Measurements from ENCODE around the gene RIMBP2.

The RIMBP2 gene

DNA sequence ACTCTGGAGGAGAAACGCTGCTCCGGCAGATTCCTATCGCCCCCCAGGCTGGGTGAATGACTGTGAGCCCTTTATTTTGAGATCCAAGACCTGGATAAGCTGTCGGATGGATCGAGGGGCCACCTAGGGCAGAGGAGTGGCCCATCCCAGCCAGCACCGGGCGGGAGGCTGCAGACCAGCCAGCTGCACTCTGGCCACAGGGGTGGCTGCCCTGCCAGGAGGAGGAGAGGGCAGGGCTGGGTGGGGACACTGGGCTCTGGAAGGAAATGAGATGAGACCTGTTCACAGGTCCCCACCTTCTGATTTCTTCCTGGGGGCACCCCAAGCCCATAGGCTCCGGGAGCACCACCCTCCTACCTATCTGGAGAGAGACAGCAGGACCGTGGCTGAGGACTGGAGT lies 238.4 kb downstream of the RIMBP2 start:
- DNase-seq = no peak

DNA sequence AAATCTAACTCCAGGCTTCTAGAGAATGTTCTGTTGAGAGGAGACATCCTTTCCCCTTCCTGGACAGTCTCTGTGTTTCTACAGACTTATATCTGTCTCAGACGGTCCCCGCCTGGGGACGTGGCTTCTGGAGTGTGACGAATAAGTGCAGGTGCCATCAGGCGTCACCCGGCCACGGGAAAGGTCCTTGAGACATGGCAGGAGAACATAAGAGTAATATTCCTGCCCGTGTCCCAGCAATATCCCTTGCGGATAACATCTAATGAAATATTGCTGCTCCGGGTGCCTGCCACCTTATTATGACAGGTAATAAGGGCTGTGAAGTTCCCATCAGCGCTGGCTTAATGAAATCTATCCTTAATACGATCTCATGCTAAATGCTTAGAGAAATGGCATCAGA lies 238.8 kb downstream of the RIMBP2 start:
- no peak for DNase-seq

DNA sequence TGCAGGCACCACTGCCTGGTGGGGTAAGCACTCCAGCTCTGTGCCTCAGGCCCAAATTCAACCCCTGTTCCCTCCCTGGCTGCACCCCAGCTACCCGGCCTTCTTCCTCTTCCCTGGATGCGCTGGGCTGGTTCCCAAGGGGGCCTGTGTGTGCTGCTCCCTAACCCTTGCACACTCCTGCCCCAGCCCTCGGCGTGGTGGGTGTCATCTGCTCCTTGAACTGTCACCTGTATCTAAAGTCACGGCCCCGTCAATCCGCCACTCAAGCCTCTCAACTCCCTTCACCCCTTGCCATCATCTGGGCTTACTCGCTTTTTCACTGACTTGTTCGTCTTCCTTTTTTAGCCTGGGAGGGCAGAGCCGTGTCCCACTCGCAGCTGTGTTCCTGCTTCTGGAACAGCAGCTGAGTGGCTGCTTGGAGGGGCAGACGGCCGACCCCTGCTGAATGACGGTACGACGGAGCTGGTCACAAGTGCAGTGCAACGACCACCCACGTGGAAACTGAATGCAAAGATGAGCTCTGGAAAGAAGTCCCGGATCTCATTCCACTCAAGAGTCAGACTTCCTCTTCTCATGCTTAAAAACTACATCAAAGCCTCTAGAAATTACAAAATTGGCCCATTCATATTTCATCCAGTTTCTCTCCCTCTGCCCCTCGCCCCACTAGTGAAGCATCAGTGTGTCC lies 239.5 kb downstream of the RIMBP2 start:
- no peak for DNase-seq

DNA sequence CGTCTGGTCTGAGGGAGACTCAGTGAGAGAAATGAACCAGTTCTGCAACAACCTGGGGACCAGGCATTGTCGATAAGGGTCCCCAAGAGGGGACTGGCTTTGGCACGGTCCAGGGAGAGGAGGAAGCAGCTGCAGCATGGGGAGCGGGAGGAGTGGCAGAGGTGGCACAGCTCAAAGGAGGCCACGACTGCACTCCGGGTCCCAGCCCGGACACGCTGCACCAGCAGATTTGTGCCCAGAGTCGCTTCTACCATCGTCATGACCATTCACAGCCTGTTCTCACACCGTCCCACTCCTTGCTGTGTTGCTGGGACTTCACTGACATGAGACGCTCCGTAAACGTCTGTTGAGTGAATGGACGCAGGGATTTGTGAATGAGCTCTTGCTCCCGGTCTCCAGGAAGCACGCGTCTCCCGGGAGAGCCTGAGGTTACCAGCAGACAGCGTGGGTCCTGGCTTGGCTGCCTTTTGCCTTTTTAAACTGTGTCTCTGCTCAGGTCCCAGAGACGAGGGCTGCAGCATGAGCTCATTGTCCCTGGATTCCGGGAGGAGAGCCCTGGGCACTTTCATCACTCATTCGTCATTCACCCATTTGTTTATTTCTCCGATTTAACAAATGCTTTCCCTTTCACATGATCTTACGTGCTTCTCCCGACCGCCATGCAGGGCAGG lies 241.4 kb downstream of the RIMBP2 start:
- no peak for DNase-seq

DNA sequence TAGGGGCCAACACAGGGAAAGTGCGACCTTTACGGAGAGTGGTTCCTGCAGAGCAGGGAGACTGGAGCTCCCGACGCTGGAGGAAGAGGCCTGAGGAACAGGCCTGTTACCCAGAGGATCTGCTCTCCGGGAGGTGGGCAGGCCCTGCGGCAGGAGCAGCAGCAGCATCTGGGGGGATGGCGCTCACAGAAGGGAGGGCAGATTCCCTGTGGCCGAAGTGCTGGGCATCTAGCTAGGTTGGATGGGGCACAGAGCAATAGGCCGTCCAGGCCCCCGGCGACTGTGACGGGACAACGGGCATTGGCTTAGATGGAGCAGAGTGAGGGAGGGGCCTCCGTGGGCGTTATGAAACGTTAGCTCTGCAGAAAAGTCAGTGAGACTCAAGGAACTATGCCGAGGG lies 242.8 kb downstream of the RIMBP2 start:
- DNase-seq = no peak

DNA sequence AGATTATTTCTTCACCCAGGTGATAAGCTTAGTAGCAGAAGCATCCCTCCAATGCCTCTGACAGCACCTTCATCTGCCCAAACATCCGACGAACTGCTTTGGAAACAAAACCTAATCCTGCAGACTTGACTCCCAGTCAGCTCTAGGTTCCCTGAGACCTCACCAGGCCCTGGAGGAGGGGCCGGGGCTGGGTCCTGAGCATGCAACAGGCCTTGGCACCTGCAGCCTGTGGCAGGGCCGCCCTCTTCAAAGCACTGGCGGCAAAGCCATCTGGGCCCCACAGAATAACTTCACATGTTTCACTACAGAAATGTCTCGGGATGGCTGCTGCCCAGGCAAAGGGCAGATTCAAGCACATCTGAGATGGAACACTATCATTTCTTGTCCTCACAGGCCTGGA lies 245.1 kb downstream of the RIMBP2 start:
- no peak for DNase-seq

DNA sequence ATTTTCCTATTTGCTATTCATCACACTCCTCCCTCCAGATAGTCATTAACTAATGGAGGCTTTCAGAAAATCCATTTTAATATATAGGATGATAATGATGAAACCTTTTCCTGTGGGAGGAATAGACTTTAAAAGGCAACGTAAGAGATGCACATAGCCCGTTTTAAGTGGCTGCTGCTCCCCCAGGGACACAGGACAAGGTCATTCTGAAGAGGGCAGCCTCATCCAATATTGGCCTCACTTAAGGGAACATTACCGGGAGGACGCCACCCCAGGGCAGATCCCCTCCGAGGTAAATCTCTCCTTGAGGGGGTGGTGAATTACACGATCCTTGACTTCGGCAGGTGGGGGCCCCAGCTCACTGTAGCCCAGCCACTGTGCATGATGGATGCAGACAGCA lies 246.5 kb downstream of the RIMBP2 start:
- DNase-seq = no peak

DNA sequence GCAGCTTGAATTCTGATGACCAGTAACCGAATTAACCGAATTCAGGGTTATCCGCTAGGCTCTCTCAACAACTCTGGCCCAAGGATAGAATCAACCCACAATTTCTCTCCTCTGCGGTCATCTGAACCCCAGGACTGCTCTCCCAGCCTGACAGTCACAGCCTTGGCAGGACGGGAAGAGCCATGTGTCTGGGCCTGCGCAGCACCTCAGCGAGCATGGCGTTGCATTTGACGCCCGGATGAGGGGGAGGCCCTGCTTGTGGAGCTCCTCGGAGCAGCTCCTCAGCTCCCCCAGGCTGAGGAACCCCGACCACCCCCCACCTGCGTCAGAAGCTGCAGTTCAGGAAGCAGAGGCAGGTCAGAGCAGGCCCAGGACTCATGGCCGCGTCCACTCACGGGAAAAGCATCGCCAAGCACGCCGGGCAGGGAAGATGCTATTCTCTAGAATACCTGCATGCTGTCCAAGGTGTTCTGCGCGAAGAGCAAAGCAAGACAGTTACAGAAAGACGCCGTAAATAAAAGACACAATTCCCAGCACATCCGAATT lies 247.3 kb downstream of the RIMBP2 start:
- DNase-seq = no peak

DNA sequence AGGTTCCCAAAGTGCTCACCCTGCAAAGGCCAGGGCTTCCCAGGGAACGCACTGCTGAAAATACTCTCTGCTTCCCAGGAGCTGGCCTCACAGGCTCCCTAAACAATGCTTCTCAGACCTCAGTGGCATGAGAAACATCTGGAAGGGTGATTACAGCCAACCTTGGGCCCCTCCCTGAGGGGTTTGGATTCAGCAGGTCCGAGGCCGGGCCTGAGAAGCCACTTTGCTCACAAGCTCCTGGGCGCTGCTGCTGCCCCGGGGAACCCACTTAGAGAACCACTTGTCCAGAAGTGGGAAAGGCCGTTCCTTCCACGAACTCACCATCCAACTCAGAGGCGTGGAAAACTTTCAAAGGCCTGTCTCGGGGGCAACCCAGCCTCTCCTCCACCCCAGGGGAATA lies 247.9 kb downstream of the RIMBP2 start:
- DNase-seq = no peak

DNA sequence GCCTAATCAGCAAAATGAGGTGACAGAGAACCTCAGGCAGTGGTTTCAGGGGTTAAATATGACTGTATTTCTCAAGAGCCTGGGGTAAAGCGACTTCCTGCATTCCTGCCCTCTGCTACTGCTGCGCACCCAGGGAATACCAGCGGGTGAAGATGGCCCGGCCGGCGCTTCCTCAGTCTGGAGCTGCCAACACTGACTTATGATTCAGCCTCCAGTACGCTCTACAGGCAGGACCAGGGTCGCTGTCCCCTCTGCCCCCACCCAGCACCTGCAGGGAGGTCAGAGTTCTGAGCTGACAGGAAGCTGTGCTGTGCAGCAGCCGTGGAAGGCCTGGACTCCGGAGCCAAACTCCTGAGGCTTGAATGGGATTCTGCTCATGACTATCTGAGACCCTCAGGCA lies 250.5 kb downstream of the RIMBP2 start:
- DNase-seq = no peak

DNA sequence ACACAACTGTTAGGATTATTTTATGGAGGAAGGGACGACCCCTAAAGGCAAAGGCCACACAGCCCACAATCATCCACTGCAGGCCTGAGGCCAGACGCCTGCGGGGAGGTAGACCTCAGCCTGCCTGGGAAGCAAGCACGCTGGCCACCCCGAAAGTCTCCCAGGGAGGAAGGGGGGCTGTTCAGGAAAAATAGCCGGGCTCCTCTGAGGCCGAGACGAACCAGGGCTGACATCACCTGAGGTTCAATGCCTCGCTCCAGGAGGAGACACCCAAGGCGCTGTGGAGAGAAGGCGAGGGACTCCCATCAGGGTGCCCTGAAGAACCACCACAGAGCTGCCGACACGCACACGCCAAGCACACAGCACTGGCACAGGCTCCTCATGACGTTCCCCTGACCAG lies 251.1 kb downstream of the RIMBP2 start:
- DNase-seq = no peak

DNA sequence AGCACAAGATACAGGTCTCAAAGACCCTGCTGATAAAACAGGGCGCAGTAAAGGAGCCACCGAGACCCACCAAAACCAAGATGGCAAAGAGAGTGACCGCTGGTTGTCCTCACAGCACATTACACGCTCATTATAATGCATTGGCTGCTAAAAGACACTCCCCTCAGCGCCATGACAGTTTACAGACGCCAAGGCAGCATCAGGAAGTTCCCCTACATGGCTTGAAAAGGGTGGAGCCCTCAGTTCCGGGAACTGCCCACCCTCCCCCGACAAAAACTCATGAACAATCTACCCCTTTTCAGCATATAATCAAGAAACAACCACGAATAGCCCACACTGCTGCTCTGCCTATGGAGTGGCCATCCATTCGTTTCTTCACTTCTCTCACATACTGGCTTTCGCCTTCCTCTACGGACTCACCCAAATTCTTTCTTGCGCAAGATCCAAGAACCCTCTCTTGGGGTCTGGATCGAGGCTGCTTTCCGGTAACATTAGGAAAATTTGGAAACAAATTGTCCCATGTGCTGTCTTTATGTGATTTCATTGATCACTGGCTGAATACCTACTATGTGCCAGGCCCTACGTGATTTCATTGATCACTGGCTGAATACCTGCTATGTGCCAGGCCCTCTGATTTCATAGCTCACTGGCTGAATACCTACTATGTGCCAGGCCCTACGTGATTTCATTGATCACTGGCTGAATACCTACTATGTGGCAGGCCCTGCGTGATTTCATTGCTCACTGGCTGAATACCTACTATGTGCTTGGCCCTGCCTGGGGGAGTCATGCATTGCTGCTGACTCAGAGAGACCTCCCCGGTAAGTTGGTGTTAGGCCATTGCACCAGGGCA lies 252.1 kb downstream of the RIMBP2 start:
- no peak for DNase-seq

DNA sequence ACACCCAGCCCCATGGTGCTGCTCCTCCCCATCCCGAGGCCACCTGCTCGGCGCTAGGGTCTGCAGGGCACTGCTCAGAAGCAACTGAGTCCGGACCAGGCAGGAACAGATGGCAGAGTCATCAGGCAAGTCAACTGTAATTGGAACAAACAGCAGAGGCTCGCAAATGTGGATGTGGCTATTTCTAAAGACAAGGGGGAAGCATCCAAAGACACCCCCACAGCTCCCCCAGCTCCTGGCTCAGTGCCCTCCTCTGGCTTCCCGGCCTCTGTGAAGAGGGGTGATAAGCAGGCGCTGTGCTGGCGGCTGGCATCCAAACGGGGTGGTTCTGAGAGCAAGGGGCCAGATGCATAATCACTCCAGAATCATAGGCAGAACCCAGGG lies 252.8 kb downstream of the RIMBP2 start:
- no peak for DNase-seq

DNA sequence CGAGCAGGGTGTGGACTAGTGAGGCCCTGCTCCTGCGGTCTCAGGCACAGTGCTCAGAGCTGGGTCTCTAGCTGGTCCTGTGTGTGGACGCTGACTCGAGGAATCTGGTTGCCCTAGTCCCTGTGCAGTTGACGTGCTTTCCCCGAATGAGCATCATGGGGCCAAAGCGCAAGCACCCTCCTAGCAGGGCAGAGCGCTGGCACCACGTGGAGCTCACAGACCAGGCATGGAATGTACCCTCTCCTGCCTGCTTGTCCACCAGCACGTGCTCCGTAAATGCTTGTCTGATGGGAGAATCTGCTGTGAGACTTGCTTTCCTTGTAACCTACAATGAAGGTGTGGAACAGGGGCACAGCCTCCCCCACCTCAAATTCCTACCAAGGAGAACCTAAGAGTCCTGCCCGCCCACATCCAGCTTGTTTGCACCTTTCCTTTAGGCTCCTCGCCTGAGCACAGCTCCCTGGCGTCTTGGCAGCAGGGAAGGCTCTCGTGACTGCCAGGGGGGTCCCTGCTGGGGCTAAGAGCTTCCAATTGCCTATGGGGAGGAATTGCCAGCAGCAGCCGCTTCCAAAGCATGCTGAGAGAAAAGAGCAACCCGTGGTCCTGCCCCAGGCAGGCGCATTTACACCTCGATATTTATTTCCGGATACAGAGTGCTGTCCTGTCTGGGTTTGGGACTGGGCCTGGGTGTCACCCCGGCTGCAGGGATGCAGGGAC lies 253.4 kb downstream of the RIMBP2 start:
- DNase-seq = no peak

DNA sequence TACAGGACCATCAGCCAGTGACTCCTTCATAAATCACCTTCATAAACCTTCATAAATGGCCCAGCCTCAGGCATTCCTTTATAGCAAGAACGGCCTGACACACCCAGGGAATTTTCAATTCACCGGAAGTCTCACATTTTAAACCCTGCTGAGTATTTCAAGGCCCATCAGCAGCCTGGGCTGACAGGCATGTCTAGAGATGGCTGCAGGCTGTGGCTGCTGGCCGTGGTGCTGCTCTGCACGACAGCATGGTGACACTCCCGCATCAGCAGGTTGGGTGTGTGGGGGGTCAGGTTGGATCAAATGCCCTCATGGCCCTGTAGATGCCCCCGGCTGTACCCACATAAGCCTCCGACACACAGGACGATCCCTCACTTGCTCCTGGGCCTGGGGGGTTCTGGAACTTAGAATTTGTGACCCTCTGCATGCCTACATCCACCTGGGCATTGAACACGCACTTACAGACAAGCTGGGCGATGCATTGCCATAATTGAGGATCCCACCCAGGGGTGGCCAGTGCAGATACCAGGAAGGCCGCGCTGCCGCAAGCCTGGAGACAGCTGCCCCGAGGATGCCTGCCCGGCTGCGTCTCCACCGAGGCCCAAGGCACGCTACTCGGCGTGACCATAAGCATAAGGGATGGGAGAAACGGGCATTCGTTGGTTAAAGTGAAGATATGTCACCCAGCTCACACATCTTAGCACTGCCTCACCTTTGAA lies 254.1 kb downstream of the RIMBP2 start:
- no peak for DNase-seq

DNA sequence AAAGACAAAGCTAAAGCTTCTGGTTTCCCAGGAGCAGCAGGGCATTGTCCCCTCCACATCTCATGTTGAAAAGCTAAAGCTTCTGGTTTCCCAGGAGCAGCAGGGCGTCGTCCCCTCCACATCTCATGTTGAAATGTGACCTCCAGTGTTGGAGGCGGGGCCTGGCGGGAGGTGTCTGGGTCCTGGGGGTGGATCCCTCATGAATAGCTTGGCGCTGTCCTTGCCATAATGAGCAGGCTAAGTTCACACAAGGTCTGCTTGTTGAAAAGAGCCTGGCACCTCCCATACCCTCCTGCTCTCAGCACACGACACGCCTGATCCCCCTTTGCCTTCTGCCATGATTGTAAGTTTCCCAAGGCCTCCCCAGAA lies 254.7 kb downstream of the RIMBP2 start:
- DNase-seq = no peak

DNA sequence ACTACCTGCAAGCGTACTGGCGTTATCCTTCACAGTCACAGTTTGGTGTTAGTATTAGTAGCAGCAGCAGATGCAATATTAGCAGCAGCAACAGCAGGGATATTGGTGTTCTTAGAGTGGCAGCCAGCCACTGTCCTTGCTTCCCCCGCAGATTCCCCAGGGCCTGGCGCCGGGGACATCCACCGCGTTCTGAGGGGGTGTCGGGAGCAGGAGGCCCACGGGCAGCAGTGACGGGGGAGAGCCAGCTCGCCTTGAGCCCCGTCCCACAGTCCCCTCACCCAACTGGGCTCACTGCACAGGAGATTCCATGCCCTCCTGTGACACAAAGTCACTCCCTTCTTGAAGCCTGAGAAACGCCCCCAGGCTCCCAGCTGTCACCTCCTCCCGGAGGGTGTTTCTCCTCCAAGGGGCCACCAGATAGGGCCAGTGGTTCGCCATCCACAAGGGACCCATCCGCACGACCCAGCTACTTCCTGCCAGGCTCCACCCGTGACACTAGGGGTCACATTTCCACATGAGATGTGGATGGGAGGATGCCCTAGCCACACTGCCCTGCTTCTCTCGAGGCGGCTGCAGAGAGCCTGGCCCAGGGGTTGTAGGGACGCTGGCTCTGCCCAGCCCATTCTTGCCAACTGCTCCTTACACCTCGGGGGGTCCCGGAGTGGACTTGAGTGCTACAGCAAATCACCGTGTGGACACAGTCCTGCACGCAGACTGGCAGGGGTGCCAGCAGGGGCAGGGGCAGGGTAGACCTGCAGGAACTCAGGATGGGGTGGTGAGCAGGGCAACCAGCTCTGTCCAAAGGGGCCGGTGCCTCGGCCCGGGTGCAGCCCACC lies 255.3 kb downstream of the RIMBP2 start:
- DNase-seq = no peak

DNA sequence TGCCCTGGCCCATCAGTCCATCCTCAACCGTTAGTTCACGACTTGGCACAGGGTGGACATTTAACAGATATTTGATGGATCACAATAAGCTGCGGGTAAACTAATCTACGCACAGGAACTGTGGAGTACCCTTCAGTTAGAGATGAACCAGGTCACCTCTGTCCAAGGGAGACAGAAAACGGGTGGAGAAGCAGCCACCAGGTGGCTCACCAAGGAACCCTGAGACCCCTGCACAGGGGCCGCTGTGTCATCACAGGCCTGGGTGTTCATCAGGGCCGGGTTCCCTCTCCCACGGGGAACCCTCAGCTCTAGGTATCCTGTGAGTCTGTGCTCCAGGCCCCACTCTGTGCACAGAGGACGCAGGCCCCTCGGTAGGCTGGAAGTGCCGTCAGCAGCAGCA lies 256.2 kb downstream of the RIMBP2 start:
- DNase-seq = no peak

DNA sequence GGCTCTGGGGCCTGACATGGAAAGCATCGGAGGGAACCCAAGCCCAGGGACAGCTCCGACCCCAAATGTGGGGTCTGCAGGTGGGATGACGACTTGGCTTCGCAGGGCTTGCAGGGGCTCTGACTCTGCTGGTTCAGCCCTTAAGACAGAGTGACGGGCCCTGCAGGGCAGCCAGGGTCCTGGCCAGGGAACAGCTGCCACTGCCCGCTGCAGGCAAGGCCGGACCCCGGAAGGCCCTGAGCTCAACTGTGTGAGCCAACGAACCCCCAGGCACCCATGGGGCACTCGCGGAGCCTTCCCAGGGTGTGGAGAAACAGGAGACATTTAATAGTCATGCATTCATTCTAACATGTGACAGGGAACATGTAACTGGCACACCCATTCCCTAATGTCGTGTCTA lies 257.8 kb downstream of the RIMBP2 start:
- DNase-seq = no peak

DNA sequence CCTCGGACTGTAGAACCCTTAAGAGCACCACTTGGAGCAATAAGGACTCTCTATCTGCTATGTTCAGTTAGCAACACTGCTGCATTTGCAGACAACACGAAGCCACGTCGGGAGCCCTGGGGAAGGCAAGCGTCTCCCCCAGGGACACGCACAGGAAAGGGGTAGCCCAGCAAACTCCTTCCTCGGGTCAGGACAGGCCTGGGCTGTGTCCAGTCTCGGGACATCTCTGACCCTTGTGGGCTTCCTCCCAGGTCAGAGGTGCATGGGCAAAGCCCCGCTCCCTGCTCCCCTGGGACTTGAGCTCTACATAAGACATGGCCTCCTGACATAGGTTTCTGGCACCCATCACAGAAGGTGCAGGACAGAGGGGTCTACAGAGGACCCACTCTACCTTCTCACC lies 258.9 kb downstream of the RIMBP2 start:
- DNase-seq = no peak

DNA sequence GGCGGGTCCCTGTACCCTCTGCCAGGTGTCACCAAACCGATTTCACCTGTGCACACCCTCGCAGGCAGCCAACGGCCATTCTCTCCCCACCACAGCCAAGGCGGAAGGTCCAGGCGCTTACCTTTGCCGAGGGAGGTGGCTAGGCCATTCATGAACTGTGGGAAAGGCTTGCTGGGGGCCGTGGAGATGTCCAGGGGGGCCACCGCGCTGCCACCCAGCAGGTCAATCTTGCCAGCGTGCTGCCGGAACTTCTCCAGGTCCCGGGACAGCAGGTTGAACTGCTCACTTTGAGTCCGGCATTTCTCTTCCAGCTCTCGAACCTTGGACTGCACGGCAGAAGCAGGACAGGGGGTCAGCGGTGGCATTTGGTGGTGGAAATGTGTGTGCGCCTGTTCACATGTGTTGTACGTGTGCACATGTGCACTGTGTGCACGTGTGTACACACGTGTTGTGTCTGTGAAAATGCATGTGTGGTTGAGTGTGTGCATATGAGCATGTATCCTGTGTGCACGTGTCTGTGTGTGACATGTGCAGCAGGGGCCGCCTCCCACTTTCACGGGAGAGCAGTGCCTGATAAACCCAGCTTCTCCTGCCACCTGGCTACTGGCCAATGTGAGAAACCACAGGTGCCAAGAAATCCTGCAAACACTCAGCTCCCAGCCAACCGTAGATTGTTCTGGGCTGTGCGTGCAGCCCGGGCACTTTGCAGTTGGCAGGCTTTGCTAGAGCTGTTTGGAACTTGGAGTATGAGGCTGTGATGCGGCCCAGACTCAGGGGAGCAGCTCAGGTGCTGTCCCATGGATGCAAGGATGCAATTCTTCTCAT lies 259.5 kb downstream of the RIMBP2 start:
- DNase-seq = no peak
